ENCODE data around the gene ARRDC1.

ARRDC1 gene

GRCh38 chr9:137642892-137643291 lies 37.4 kb downstream of the ARRDC1 start:
- DNase-seq = no peak

- DNase-seq = no peak
These were observed 38.4 kb downstream of the ARRDC1 start for GRCh38 chr9:137643921-137644320.

GRCh38 chr9:137645211-137645610 lies 39.7 kb downstream of the ARRDC1 start:
- DNase-seq = no peak

GRCh38 chr9:137646341-137646740 lies 40.9 kb downstream of the ARRDC1 start:
- DNase-seq = no peak

GRCh38 chr9:137647096-137647714 lies 41.7 kb downstream of the ARRDC1 start:
- peak; percentile 70 for DNase-seq

- DNase-seq = no peak
These were observed 42.9 kb downstream of the ARRDC1 start for GRCh38 chr9:137648396-137648795.

GRCh38 chr9:137649553-137649952 lies 44.1 kb downstream of the ARRDC1 start:
- DNase-seq = no peak

GRCh38 chr9:137650259-137650658 lies 44.8 kb downstream of the ARRDC1 start:
- no peak for DNase-seq

GRCh38 chr9:137650779-137651178 lies 45.3 kb downstream of the ARRDC1 start:
- no peak for DNase-seq

- DNase-seq = no peak
These were observed 50.9 kb downstream of the ARRDC1 start for GRCh38 chr9:137656416-137656815.

GRCh38 chr9:137657606-137658005 lies 52.1 kb downstream of the ARRDC1 start:
- no peak for DNase-seq

GRCh38 chr9:137658781-137659180 lies 53.3 kb downstream of the ARRDC1 start:
- DNase-seq = no peak

- DNase-seq = no peak
These were observed 54.7 kb downstream of the ARRDC1 start for GRCh38 chr9:137660144-137660543.

GRCh38 chr9:137663584-137663983 lies 58.1 kb downstream of the ARRDC1 start:
- no peak for DNase-seq

GRCh38 chr9:137664676-137665075 lies 59.2 kb downstream of the ARRDC1 start:
- DNase-seq = no peak
